GM18526 (cell line): ENCODE data around the gene XYLT1.

Experiments
- POLR2A ChIP-seq: IDR thresholded peaks from 3 replicates; pipeline ENCODE4 v1.6.1; 2011; ENCODE audit not compliant: insufficient read length; ENCODE audit errors: extremely low read depth

The XYLT1 gene

GRCh38 chr16:17357307-17358062, 113.3 kb downstream of the XYLT1 start:
- TF ChIP-seq POLR2A, result no peak

GRCh38 chr16:17356243-17356933, 114.4 kb downstream of the XYLT1 start:
- TF ChIP-seq POLR2A, result no peak

GRCh38 chr16:17354685-17355084, 116.1 kb downstream of the XYLT1 start:
- no peak for TF ChIP-seq POLR2A

- no peak for TF ChIP-seq POLR2A
Measured at GRCh38 chr16:17354141-17354601, 116.6 kb downstream of the XYLT1 start.

GRCh38 chr16:17353561-17353960, 117.2 kb downstream of the XYLT1 start:
- TF ChIP-seq POLR2A, result no peak

GRCh38 chr16:17351441-17352035, 119.2 kb downstream of the XYLT1 start:
- no peak for TF ChIP-seq POLR2A

- no peak for TF ChIP-seq POLR2A
Measured at GRCh38 chr16:17350207-17350606, 120.6 kb downstream of the XYLT1 start.

- TF ChIP-seq POLR2A, result no peak
Measured at GRCh38 chr16:17348826-17349225, 121.9 kb downstream of the XYLT1 start.

GRCh38 chr16:17348042-17348783, 122.5 kb downstream of the XYLT1 start:
- no peak for TF ChIP-seq POLR2A

- TF ChIP-seq POLR2A, result no peak
Measured at GRCh38 chr16:17347624-17348023, 123.1 kb downstream of the XYLT1 start.

- no peak for TF ChIP-seq POLR2A
Measured at GRCh38 chr16:17346621-17347569, 123.9 kb downstream of the XYLT1 start.

GRCh38 chr16:17345043-17345442, 125.7 kb downstream of the XYLT1 start:
- TF ChIP-seq POLR2A, result no peak

GRCh38 chr16:17343728-17344127, 127.0 kb downstream of the XYLT1 start:
- TF ChIP-seq POLR2A, result no peak

- TF ChIP-seq POLR2A, result no peak
Measured at GRCh38 chr16:17343028-17343427, 127.7 kb downstream of the XYLT1 start.
